Stimulated activated CD8-positive, alpha-beta memory T cell treated with anti-CD3 and anti-CD28 coated beads, Interleukin-7, amount 100 ng/mL, for 4 hours (primary cell): ENCODE measurements around the gene MCCC1.
"Not testable (repeated sequence)": the region's sequence is repeated elsewhere in the genome, so short reads cannot be mapped to it uniquely, and the experiment has no call there.

Experiments used
- DNase-seq, 2 donors: peaks; one replicate each; pipeline ENCODE4 v3.0.0-alpha.2; 2020; ENCODE audit warnings: low read depth in 2 of 2

MCCC1 gene

GRCh38 chr3:183099026-183099837 is at the start of gene MCCC1:
Gene MCCC1 (minus strand): TSS chr3:183099496. CDS start chr3:183099440, 56 bp downstream.
- DNase-seq = peak; percentile 95 to 98

GRCh38 chr3:183148056-183148455 is 48.8 kb upstream of the MCCC1 start:
- no peak for DNase-seq

DNA sequence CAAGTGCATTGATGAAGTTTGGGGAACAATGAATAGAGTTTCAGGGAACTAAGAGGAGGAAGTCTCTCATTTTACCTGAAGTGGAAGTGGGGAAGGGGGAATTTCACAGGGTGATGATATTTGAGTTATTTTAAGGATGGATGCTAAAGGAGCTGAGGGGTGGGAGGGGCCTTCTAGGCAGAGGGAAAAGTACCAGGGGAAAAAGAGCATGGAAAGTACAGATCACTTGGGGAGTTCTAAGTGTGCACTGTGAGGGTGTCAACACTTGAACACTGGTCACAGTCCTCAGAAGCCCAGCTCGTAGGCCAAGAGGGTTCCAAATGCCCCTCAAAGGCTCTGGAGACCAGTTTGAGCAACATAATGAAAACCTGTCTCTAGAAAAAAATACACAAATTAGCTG is 45.1 kb upstream of the MCCC1 start:
- DNase-seq = no peak

DNA sequence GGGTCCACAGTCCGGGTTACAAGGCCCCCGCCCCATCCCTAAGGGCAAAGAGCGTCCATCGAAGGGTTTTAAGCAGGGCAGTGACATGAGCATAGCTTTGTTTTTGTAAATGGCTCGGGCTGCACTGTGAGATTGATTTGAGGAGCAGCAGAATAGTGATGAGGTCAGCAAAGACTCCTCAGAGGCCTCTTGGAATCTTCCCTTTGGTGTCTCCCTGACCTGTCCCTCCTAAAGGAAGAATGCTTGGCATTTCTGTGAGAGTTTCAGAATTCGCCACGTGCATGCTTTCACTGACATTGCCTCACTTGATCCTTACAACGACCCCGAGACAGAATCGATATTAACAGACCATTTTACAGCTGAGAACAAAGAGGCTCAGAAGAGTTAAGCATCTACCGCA is 42.9 kb upstream of the MCCC1 start:
- no peak for DNase-seq

GRCh38 chr3:183134844-183135243 is 35.5 kb upstream of the MCCC1 start:
- no peak for DNase-seq

DNA sequence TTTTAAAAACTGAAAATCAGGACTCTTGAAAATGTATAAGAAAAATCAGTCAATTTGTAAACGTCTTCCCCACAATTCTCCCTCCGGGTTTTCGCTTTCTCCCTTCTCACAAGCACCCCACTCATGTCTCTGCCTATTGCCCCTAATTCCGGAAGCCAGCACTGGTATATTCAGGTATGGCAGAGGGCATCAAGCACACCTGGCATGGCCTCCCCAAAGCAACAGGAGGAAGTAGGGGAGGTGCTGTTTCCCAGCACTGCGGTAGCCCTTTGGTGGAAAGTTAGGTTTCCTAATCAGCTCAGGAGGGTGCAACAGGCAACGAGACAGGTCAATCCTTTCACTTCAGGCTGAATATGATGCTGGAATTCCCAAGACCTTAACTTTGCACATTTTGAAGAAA is 33.1 kb upstream of the MCCC1 start:
- DNase-seq = no peak

- no peak for DNase-seq
Observed at GRCh38 chr3:183131735-183132134, 32.4 kb upstream of the MCCC1 start.

DNA sequence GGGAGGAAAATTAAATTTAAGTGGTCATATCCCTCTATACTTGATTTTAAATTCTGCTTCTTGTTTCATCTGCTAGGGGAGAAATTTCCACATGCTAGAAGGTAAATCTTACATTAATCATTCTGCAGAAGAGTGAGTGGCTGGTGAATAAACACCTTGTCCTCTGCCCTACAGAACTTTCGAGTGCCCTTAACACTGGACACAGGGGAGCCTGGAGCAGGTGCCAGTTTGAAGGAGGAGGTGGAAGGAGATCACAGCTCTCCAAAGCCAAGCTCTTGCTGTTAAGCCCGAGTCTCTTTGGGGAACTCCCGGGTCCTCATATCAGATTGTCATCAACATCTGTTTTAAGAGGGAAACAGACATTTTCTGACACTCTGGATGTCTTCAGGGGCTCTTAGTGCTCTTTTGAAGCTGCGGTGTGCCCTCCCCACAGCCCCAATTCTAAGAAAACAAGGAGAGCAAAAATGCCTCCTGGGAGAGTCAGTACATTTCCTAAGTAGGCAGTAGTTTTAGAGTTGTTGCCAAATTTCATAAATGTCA is 32.0 kb upstream of the MCCC1 start:
- DNase-seq = no peak

DNA sequence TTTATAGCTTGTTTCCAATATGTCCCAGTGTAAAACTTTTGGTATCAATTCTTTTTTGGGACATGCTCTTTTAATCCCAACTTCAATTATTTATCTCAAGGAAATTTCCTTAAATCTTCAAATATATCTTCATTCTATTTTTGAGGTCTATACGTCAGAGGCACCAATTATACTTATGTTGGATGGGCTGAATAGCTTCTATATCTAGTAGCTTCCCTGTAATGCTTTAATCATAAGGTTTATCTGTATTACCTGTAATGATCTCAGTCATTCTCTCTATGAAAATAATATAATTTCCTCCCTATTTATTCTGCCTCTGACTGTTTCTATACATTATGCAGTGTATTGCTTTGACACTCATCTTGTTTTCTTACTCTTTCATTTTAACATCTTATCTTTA is 29.9 kb upstream of the MCCC1 start:
- DNase-seq = no peak

DNA sequence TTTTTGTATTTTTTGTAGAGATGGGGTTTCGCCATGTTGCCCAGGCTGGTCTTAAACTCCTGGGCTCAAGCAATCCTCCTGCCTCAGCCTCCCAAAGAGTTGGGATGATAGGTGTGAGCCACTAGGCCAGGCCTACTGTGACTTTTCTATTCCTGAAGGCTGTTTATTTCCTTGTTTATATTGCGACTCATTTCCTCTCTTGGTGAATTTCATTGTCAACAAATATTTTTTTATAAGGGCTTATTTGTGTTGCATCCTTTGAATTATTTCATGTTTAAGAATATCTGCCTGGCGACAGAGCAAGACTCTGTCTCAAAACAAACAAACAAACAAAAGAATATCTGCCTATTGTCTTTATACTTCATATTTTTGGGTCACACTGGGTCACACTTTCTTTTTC is 29.4 kb upstream of the MCCC1 start:
- DNase-seq = no peak

DNA sequence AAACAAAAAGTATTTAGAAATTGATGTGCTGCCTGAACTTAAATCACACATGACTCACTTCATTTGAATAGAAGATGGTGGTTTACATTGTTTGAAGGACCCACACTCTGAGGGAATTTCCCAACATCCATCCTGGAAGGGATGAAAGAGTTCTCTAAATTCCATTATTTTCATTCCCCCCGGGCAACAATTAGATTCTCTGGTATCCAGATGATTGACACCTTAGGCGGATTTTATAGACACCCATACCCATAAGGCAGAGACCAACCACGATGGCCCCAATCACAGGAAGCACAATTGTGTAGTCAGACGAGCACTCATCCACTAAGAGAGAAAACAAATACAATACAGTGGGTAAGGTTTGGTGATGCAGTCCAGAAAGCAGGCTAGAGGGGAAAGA is 24.6 kb upstream of the MCCC1 start:
- no peak for DNase-seq

- DNase-seq = no peak
Observed at GRCh38 chr3:183122257-183122932, 23.1 kb upstream of the MCCC1 start.

DNA sequence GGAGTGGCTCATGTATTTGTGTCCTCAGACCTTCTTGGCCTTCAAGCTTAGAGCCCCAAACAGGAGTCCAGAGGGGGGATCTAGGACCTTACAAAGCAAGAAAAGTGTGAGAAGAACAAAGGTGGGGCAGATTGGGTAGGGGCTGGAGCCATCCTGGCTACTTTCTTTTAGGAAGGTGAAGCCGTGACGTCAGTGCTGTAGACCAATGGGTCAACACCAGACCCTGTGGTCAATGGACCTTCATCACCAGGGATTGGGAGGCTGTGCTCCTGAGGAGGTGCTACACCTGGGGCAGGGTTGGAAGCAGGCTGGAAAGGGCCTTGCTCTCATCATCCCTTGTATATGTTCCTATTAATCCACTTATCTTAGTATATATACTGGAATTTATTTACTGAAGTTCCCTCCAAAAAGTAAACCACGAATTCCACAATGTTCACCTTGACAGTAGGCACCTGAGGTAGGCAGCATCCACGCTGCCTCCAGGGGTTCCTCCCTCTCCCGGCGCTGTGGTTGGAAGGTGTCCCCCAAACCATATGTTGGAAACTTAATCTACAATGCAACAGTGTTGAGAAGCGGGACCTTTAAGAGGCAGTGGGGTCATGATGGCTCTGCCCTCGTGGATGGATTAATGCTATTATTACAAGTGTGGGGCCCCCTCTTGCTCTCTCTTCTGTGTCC is 21.4 kb upstream of the MCCC1 start:
- DNase-seq = no peak

GRCh38 chr3:183117056-183117455 is 17.8 kb upstream of the MCCC1 start:
- no peak for DNase-seq

- DNase-seq = peak; percentile 8 to 39
Observed at GRCh38 chr3:183116025-183116614, 16.8 kb upstream of the MCCC1 start.

GRCh38 chr3:183114384-183115178 is 15.3 kb upstream of the MCCC1 start:
- DNase-seq = no peak

- not testable (repeated sequence) for DNase-seq
Observed at GRCh38 chr3:183109847-183110246, 10.6 kb upstream of the MCCC1 start.

GRCh38 chr3:183108470-183108869 is 9.2 kb upstream of the MCCC1 start:
- DNase-seq = no peak

GRCh38 chr3:183108001-183108449 is 8.7 kb upstream of the MCCC1 start:
- no peak for DNase-seq

DNA sequence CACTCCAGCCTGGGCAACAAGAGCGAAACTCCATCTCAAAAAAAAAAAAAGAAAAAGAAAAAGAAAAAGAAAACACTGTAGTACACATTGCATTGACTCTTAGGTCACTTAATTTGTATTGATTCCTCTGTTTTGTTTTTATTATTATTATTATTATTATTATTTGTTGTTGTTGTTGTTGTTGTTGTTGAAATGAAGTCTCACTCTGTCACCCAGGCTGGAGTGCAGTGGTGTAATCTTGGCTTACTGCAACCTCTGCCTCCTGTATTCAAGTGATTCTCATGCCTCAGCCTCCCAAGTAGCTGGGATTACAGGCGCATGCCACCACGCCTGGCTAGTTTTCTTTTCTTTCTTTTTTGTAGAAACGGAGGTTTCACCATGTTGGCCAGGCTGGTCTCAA is 8.1 kb upstream of the MCCC1 start:
- DNase-seq = not testable (repeated sequence)

- no peak for DNase-seq
Observed at GRCh38 chr3:183106635-183107034, 7.3 kb upstream of the MCCC1 start.
